Activated T-helper 17 cell treated with anti-CD3 and anti-CD28 coated beads, Interleukin-2, amount 50 U/mL, for 72 hours (primary cell): ENCODE data around the gene PDZD2. TPM values are rescaled to one million over a fixed set of nuclear protein-coding genes. Genes with fewer than 3 reads are reported as not detected.
"Not testable (repeated sequence)": the region's sequence is repeated elsewhere in the genome, so short reads cannot be mapped to it uniquely, and the experiment has no call there.

ENCODE experiments used
- ATAC-seq: fragments of 150-1000 bp; cut with Tn5 transposase; replicated peaks from 2 replicates; pipeline ENCODE4 v1.10.0; 2021; ENCODE audit warnings: mild to moderate bottlenecking, moderate library complexity
- H3K27ac Mint-ChIP-seq: one replicate; pipeline ENCODE4 v1.8.0; 2022; ENCODE audit warnings: mixed read lengths
- H3K27me3 Mint-ChIP-seq: one replicate; pipeline ENCODE4 v1.8.0; 2022; ENCODE audit warnings: mixed read lengths
- H3K36me3 Mint-ChIP-seq: one replicate; pipeline ENCODE4 v1.8.0; 2022; ENCODE audit warnings: low read depth, mild to moderate bottlenecking, mixed read lengths
- H3K4me1 Mint-ChIP-seq: one replicate; pipeline ENCODE4 v1.8.0; 2022; ENCODE audit warnings: mixed read lengths
- H3K4me3 Mint-ChIP-seq: one replicate; pipeline ENCODE4 v1.8.0; 2022; ENCODE audit warnings: mild to moderate bottlenecking, mixed read lengths
- H3K9me3 Mint-ChIP-seq: one replicate; pipeline ENCODE4 v1.8.0; 2022; ENCODE audit warnings: mixed read lengths
- total RNA-seq, 2 donors: library from RNA; stranded (reverse); gene quantifications; one replicate each; pipeline ENCODE4 v1.2.3, GENCODE V29; 2022

The PDZD2 gene
- total RNA-seq: under 1 TPM in 1 of 2 donors, not detected in 1; 0.53 TPM

GRCh38 chr5:31638748-31639418 is at the start of gene PDZD2:
TSS of gene PDZD2 (plus strand) at chr5:31639131.
- H3K9me3 Mint-ChIP-seq: no peaks in the 10 kb centered on the region
- H3K4me1 Mint-ChIP-seq: peaks cover 9% of the 10 kb centered on the region
- H3K27me3 Mint-ChIP-seq: no peaks in the 10 kb centered on the region
- H3K27ac Mint-ChIP-seq: peak within 1 kb of the TSS; percentile 66
- no peaks in the 10 kb centered on the region for H3K36me3 Mint-ChIP-seq
- H3K4me3 Mint-ChIP-seq: peak within 1 kb of the TSS; percentile 81
- peak; percentile 82 for ATAC-seq

- Mint-ChIP-seq H3K27me3 (peaks cover 2% of the 10 kb centered on the region), H3K27ac (no peak overlapping the region), H3K9me3 (no peaks in the 10 kb centered on the region), H3K4me3 (no peak overlapping the region), H3K36me3 (no peaks in the 10 kb centered on the region), H3K4me1 (no peaks in the 10 kb centered on the region)
- no peak for ATAC-seq
These were observed 45.3 kb upstream of the PDZD2 start for GRCh38 chr5:31593665-31594064.

GRCh38 chr5:31596354-31596753 is 42.6 kb upstream of the PDZD2 start:
- Mint-ChIP-seq H3K4me3 (no peak overlapping the region), H3K4me1 (no peaks in the 10 kb centered on the region)
- ATAC-seq: no peak

GRCh38 chr5:31598640-31599611 is 40.0 kb upstream of the PDZD2 start:
- H3K4me1 Mint-ChIP-seq: no peaks in the 10 kb centered on the region
- no peak overlapping the region for H3K27ac Mint-ChIP-seq
- no peak overlapping the region for H3K4me3 Mint-ChIP-seq
- ATAC-seq: no peak
- no peaks in the 10 kb centered on the region for H3K9me3 Mint-ChIP-seq
- H3K36me3 Mint-ChIP-seq: no peaks in the 10 kb centered on the region
- H3K27me3 Mint-ChIP-seq: peaks cover 6% of the 10 kb centered on the region

More at GRCh38 chr5:31596354-31596753, 42.6 kb upstream of the PDZD2 start:
- H3K36me3 Mint-ChIP-seq: no peaks in the 10 kb centered on the region
- no peaks in the 10 kb centered on the region for H3K27me3 Mint-ChIP-seq
- H3K9me3 Mint-ChIP-seq: no peaks in the 10 kb centered on the region
- H3K27ac Mint-ChIP-seq: no peak overlapping the region

GRCh38 chr5:31602305-31602704 is 36.6 kb upstream of the PDZD2 start:
- not testable (repeated sequence) for H3K27ac Mint-ChIP-seq, ATAC-seq, H3K9me3 Mint-ChIP-seq, H3K36me3 Mint-ChIP-seq, H3K4me3 Mint-ChIP-seq, H3K27me3 Mint-ChIP-seq, H3K4me1 Mint-ChIP-seq

- no peak overlapping the region for H3K4me3 Mint-ChIP-seq
- H3K36me3 Mint-ChIP-seq: no peaks in the 10 kb centered on the region
- H3K27me3 Mint-ChIP-seq: peaks cover 6% of the 10 kb centered on the region
- H3K4me1 Mint-ChIP-seq: no peaks in the 10 kb centered on the region
- H3K27ac Mint-ChIP-seq: no peak overlapping the region
- no peaks in the 10 kb centered on the region for H3K9me3 Mint-ChIP-seq
- ATAC-seq: no peak
These were observed 34.7 kb upstream of the PDZD2 start for GRCh38 chr5:31604240-31604639.

GRCh38 chr5:31604644-31605043 is 34.3 kb upstream of the PDZD2 start:
- no peak overlapping the region for H3K4me3 Mint-ChIP-seq
- H3K36me3 Mint-ChIP-seq: no peaks in the 10 kb centered on the region
- H3K27me3 Mint-ChIP-seq: peaks cover 6% of the 10 kb centered on the region
- H3K9me3 Mint-ChIP-seq: no peaks in the 10 kb centered on the region
- H3K4me1 Mint-ChIP-seq: no peaks in the 10 kb centered on the region
- H3K27ac Mint-ChIP-seq: no peak overlapping the region
- no peak for ATAC-seq

GRCh38 chr5:31605920-31606319 is 33.0 kb upstream of the PDZD2 start:
- Mint-ChIP-seq H3K4me1 (no peaks in the 10 kb centered on the region), H3K36me3 (no peaks in the 10 kb centered on the region), H3K27me3 (peaks cover 6% of the 10 kb centered on the region), H3K9me3 (no peaks in the 10 kb centered on the region), H3K27ac (no peak overlapping the region), H3K4me3 (no peak overlapping the region)
- no peak for ATAC-seq

- ATAC-seq: no peak
- no peak overlapping the region for H3K27ac Mint-ChIP-seq
- no peaks in the 10 kb centered on the region for H3K4me1 Mint-ChIP-seq
- no peaks in the 10 kb centered on the region for H3K9me3 Mint-ChIP-seq
- H3K4me3 Mint-ChIP-seq: no peak overlapping the region
- no peaks in the 10 kb centered on the region for H3K36me3 Mint-ChIP-seq
- H3K27me3 Mint-ChIP-seq: no peaks in the 10 kb centered on the region
These were observed 31.4 kb upstream of the PDZD2 start for GRCh38 chr5:31607546-31607945.

- Mint-ChIP-seq H3K9me3 (no peaks in the 10 kb centered on the region), H3K27me3 (no peaks in the 10 kb centered on the region), H3K4me1 (no peaks in the 10 kb centered on the region), H3K36me3 (no peaks in the 10 kb centered on the region), H3K27ac (no peak overlapping the region), H3K4me3 (no peak overlapping the region)
- ATAC-seq: no peak
These were observed 27.9 kb upstream of the PDZD2 start for GRCh38 chr5:31611002-31611401.

- H3K27ac Mint-ChIP-seq: no peak overlapping the region
- no peaks in the 10 kb centered on the region for H3K9me3 Mint-ChIP-seq
- no peaks in the 10 kb centered on the region for H3K4me1 Mint-ChIP-seq
- ATAC-seq: no peak
- H3K36me3 Mint-ChIP-seq: no peaks in the 10 kb centered on the region
- H3K4me3 Mint-ChIP-seq: no peak overlapping the region
- peaks cover 7% of the 10 kb centered on the region for H3K27me3 Mint-ChIP-seq
These were observed 25.3 kb upstream of the PDZD2 start for GRCh38 chr5:31613651-31614050.

- Mint-ChIP-seq H3K27me3 (peaks cover 7% of the 10 kb centered on the region), H3K4me3 (no peak overlapping the region), H3K4me1 (no peaks in the 10 kb centered on the region), H3K27ac (no peak overlapping the region), H3K36me3 (no peaks in the 10 kb centered on the region), H3K9me3 (no peaks in the 10 kb centered on the region)
- ATAC-seq: no peak
These were observed 24.5 kb upstream of the PDZD2 start for GRCh38 chr5:31614151-31615020.

GRCh38 chr5:31617867-31618266 is 21.1 kb upstream of the PDZD2 start:
- no peak for ATAC-seq
- Mint-ChIP-seq H3K27ac (no peak overlapping the region), H3K9me3 (no peaks in the 10 kb centered on the region), H3K4me3 (no peak overlapping the region), H3K4me1 (no peaks in the 10 kb centered on the region), H3K36me3 (no peaks in the 10 kb centered on the region), H3K27me3 (peaks cover 7% of the 10 kb centered on the region)

- H3K4me3 Mint-ChIP-seq: no peak overlapping the region
- no peak overlapping the region for H3K27ac Mint-ChIP-seq
- peaks cover 12% of the 10 kb centered on the region for H3K27me3 Mint-ChIP-seq
- ATAC-seq: no peak
- H3K4me1 Mint-ChIP-seq: no peaks in the 10 kb centered on the region
- H3K36me3 Mint-ChIP-seq: no peaks in the 10 kb centered on the region
- no peaks in the 10 kb centered on the region for H3K9me3 Mint-ChIP-seq
These were observed 18.9 kb upstream of the PDZD2 start for GRCh38 chr5:31620026-31620425.
